Hematopoietic multipotent progenitor cell treated with erythropoietin and hydrocortisone succinate and interleukin-3 and kit ligand, for 15 days (in vitro differentiated cells): Measurements from ENCODE around the gene CKS1B.

ENCODE experiments used
- DNase-seq: peaks from one replicate; pipeline ENCODE4 v3.0.0-alpha.2; 2015; ENCODE audit warnings: low spot score

CKS1B gene

GRCh38 chr1:154974102-154974807 lies at the start of gene CKS1B:
Gene CKS1B, plus strand, starts transcription at chr1:154974681. Its CDS starts 65 bp downstream, at chr1:154974746.
- DNase-seq = peak; percentile 100

GRCh38 chr1:154925335-154926170 lies 48.9 kb upstream of the CKS1B start:
- no peak for DNase-seq

- no peak for DNase-seq
Measured at GRCh38 chr1:154926201-154926600, 48.3 kb upstream of the CKS1B start.

- DNase-seq = no peak
Measured at GRCh38 chr1:154931940-154932487, 42.5 kb upstream of the CKS1B start.

GRCh38 chr1:154934358-154934948 lies 40.0 kb upstream of the CKS1B start:
- no peak for DNase-seq

GRCh38 chr1:154935749-154936554 lies 38.5 kb upstream of the CKS1B start:
- DNase-seq = no peak

GRCh38 chr1:154936555-154937084 lies 37.9 kb upstream of the CKS1B start, which contains the start of gene PMVK:
Gene PMVK, minus strand, starts transcription at chr1:154936719. Its CDS starts 34 bp downstream, at chr1:154936685.
- peak; percentile 96 for DNase-seq

GRCh38 chr1:154937085-154937987 lies 37.1 kb upstream of the CKS1B start:
- DNase-seq = peak; percentile 92

- DNase-seq = no peak
Measured at GRCh38 chr1:154937988-154938386, 36.5 kb upstream of the CKS1B start.

GRCh38 chr1:154938604-154939399 lies 35.7 kb upstream of the CKS1B start:
- no peak for DNase-seq

GRCh38 chr1:154940213-154940560 lies 34.3 kb upstream of the CKS1B start:
- DNase-seq = no peak

- no peak for DNase-seq
Measured at GRCh38 chr1:154940651-154941194, 33.8 kb upstream of the CKS1B start.

GRCh38 chr1:154941333-154942013 lies 33.0 kb upstream of the CKS1B start:
- DNase-seq = no peak

- peak; percentile 54 for DNase-seq
Measured at GRCh38 chr1:154943649-154944400, 30.7 kb upstream of the CKS1B start.

- no peak for DNase-seq
Measured at GRCh38 chr1:154944401-154945159, 29.9 kb upstream of the CKS1B start.

GRCh38 chr1:154945160-154945961 lies 29.1 kb upstream of the CKS1B start:
- DNase-seq = no peak
